Measurements from ENCODE around the gene DDX42. TPM values are rescaled to one million over a fixed set of nuclear protein-coding genes. Genes with fewer than 3 reads are reported as not detected.

Gene DDX42
- total and polyA plus RNA-seq, 9 of the 15 experiments (the other 6 are each of a cell fraction or from before 2014, with no cell fraction given), result 16.5 to 149 (median 87.6) TPM

- 0 out of 2 replicates have a peak, but pooled peaks have one; percentile 8 for TF ChIP-seq ATF4 (CRISPR knock-in tag; IDR thresholded peaks at IDR 0.05)
- no peak for TF ChIP-seq NFE2L1 (tag; IDR thresholded peaks at IDR 0.05; ENCODE audit: borderline replicate concordance, low read depth)
- peak; percentile 84 for TF ChIP-seq FIP1L1 (IDR thresholded peaks at IDR 0.05; ENCODE audit: low read depth, low read length, poor library complexity, severe bottlenecking)
- no peak for TF ChIP-seq RHOXF2B (CRISPR knock-in tag; conservative IDR thresholded peaks at IDR 0.05)
- TF ChIP-seq THRAP3 (IDR thresholded peaks at IDR 0.05; ENCODE audit: borderline replicate concordance), result 0 out of 2 replicates have a peak, but pooled peaks have one; percentile 25
- peak; percentile 89 for TF ChIP-seq CXXC5 (CRISPR knock-in tag; IDR thresholded peaks at IDR 0.05)
- TF ChIP-seq ZBTB11 (CRISPR knock-in tag; IDR thresholded peaks at IDR 0.05), result peak in 2 of 3 experiments; percentile 12 to 69; a peak in 3 of 6 replicates
- TF ChIP-seq TAF1 (IDR thresholded peaks at IDR 0.05; ENCODE audit: control insufficient read depth, extremely low read depth, insufficient read depth, low read length, severe bottlenecking), result peak; percentile 77
- no peak for TF ChIP-seq SIX5 (IDR thresholded peaks at IDR 0.05; ENCODE audit: borderline replicate concordance in 1 of 2, insufficient read depth in 1 of 2, low read depth in 1 of 2, low read length in 2 of 2)
- TF ChIP-seq RFX7 (CRISPR knock-in tag; IDR thresholded peaks at IDR 0.05), result no peak
- TF ChIP-seq SMAD1 (IDR thresholded peaks at IDR 0.05; ENCODE audit: low read depth, low read length, partially characterized antibody), result no peak
- no peak for TF ChIP-seq IRF1 (CRISPR knock-in tag; IDR thresholded peaks at IDR 0.05; ENCODE audit: borderline replicate concordance)
- TF ChIP-seq NCOA1 (IDR thresholded peaks at IDR 0.05; ENCODE audit: low read depth), result peak; percentile 61
- TF ChIP-seq MEIS2 (IDR thresholded peaks at IDR 0.05; ENCODE audit: partially characterized antibody), result peak; percentile 50
- 0 out of 2 replicates have a peak, but pooled peaks have one; percentile 20 for TF ChIP-seq MEF2D (tag; conservative IDR thresholded peaks at IDR 0.05; ENCODE audit: low read depth)
- peak; percentile 68 for TF ChIP-seq RBBP5 (IDR thresholded peaks at IDR 0.05; ENCODE audit: borderline replicate concordance, insufficient read depth, low read length, poor library complexity, severe bottlenecking)
Observed at GRCh38 chr17:63741408-63742173, 32.4 kb upstream of the DDX42 start, which contains the start of gene STRADA (continued).
